Omental fat pad (tissue), 4 donors: ENCODE results near the gene NMS. TPM values are rescaled to one million over a fixed set of nuclear protein-coding genes. Genes with fewer than 3 reads are reported as not detected.

Experiments
- ATAC-seq: fragments of 150-250 bp; one replicate; pipeline ENCODE4 v1.9.1; 2016; ENCODE audit warnings: mild to moderate bottlenecking, moderate library complexity; ENCODE audit not compliant: low FRiP score
- DNase-seq: peaks from one replicate; pipeline ENCODE4 v3.0.0-alpha.2; 2019; ENCODE audit warnings: low spot score
- total RNA-seq, 4 donors: library from RNA; depleted of rRNA; stranded (reverse); fragments of >200 nt; gene quantifications; one replicate each; pipeline ENCODE4 v1.1.0, GENCODE V29; 2016
- TF ChIP-seq, protein P1 (sequence below), 3 donors: fragments of 450-650 bp; IDR thresholded peaks; one replicate each; pipeline ENCODE4 v1.5.1; 2016 to 2017; ENCODE audit warnings: antibody characterized with exemption in 3 of 3, mild to moderate bottlenecking in 3 of 3, moderate library complexity in 2 of 3

Gene NMS
- total RNA-seq, 4 donors from 2014 or later = not detected

DNA sequence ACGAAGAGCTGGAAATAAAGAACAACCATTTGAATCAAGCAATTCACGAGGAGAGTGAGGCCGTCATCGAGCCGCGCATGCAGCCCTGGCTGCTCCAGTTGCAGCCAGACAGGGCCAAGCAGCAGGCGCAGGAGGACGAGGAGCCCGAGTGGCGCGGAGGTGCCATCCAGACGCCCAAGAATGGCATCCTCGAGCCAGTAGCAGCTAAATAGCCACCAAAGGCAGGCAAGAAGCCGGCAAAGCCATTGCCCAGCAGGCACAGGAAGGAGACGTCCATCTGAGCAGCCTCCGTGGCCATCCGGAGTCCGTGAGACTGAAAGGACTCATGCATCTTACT is 43.9 kb upstream of the NMS start:
- no peak for DNase-seq
- ATAC-seq = no peak

DNA sequence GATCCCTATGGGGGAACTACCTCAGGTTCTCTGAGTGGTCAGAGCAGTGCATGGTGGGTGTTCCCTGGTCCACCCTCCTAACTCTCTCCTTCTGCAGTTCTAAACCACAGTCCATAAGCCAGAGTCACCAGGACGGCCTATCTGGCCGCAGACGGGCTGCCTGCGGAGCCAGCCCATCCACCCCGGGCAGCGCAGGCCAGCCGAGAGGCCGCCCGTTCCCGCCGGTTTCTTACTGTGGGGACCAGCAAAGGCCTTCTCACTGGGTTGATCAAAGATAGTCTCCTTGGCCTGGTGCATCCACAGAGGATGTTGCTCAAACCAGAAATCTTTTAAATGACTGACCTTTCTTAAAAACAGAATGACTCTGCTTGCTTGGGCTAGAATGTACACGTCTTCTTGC is 43.2 kb upstream of the NMS start:
- no peak for ATAC-seq

More for the DNA sequence above, 43.9 kb upstream of the NMS start:
- TF ChIP-seq, protein P1, sequence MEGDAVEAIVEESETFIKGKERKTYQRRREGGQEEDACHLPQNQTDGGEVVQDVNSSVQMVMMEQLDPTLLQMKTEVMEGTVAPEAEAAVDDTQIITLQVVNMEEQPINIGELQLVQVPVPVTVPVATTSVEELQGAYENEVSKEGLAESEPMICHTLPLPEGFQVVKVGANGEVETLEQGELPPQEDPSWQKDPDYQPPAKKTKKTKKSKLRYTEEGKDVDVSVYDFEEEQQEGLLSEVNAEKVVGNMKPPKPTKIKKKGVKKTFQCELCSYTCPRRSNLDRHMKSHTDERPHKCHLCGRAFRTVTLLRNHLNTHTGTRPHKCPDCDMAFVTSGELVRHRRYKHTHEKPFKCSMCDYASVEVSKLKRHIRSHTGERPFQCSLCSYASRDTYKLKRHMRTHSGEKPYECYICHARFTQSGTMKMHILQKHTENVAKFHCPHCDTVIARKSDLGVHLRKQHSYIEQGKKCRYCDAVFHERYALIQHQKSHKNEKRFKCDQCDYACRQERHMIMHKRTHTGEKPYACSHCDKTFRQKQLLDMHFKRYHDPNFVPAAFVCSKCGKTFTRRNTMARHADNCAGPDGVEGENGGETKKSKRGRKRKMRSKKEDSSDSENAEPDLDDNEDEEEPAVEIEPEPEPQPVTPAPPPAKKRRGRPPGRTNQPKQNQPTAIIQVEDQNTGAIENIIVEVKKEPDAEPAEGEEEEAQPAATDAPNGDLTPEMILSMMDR (IDR thresholded peaks at IDR 0.05) = no peak

DNA sequence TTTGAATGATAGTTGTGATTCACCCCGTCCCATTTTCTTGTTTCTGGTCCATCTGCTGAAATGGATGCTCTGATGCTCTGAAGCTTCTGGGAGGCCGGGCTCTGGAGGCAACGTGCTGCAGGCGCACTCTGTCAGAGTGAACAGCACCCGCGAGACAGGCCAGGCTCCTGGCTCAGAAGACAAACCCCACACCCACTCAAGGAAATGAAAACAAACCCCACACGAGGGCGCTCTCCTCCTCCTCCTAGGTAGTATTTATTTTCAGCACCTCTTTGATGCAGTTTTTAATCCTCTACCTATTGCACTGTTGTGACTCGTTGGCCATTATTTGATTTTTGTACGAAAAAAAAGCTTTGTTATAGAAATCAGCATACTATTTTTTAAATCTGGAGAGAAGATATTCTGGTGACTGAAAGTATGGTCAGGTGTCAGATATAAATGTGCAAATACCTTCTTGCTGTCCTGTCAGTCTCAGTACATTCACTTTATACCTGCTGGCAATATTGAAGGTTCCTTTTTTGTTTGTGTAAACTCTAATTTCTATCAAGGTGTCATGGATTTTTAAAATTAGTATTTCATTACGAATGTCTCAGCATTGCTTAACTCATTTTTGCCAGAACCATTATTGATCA is 42.5 kb upstream of the NMS start:
- TF ChIP-seq, protein P1 (IDR thresholded peaks at IDR 0.05) = no peak
- DNase-seq (no peak), ATAC-seq (no peak)

More for the DNA sequence above, 43.2 kb upstream of the NMS start:
- no peak for DNase-seq
- TF ChIP-seq, protein P1 (IDR thresholded peaks at IDR 0.05) = no peak

DNA sequence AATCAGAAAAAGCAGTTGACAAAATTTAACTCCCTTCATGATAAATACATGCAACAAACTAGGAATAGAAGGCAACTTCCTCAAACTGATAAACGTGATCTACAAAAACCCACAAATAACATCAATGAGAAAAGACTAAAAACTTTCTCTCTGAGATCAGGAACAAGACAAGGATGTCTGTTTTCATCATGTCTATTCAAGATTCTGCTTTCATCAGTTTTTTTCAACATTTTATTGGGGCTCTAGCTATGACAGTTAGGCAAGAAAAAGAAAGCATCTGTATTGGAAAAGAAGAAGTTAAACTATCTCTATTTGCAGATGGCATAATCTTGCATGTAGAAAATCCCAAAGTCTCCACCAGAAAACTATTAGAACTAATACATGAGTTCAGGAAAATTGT is 40.6 kb upstream of the NMS start:
- no peak for DNase-seq
- TF ChIP-seq, protein P1 (IDR thresholded peaks at IDR 0.05) = no peak
- no peak for ATAC-seq

DNA sequence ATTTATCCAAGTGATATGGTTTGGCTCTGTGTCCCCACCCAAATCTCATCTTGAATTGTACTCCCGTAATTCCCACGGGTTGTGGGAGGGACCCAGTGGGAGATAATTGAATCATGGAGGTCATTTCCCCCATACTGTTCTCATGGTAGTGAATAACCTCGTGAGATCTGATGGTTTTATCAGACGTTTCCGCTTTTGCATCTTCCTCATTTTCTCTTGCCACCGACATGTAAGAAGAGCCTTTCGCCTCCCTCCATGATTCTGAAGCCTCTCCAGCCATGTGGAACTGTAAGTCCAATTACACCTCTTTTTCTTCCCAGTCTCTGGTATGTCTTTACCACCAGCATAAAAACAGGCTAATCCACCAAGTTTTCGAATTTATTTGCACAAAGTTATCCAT is 32.5 kb upstream of the NMS start:
- TF ChIP-seq, protein P1 (IDR thresholded peaks at IDR 0.05) = no peak
- no peak for DNase-seq
- no peak for ATAC-seq

DNA sequence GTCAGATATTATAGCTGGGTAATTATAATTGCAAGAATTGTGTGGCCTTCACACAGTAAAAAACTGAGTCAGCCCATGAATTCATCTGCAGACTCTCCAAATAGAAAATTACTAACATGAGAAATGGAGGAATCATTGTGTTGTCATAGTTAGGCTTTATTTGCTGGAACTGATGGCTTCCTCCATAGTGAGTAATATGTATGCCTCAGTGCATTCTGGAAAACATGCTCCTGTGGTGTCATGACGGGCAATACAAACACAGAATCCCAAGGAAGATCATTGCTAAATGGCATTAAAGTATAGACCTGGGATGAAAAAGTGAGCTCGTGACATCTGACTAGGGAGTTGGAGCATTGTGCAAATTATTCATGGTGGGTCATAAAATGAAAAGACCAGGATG is 23.6 kb upstream of the NMS start:
- TF ChIP-seq, protein P1 (IDR thresholded peaks at IDR 0.05) = no peak
- DNase-seq (no peak), ATAC-seq (no peak)

DNA sequence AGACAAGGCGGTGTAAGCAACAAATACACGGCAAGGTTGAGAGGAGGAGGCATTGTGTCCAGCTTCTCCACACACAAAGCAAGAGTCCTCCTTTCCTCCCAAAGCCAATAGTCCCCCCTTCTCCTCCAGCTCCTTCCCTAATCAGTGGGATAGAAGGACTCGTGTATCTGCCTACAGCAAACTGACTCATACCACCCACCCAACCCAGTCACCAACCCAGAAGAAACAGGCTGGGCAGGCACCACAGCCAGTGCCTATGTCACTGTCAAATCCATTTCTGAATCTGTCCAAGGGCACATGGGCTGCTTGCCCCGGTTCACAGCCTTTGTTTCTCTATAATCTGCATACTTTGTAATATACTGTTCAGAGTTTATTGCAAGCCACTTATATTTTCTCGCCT is 19.2 kb upstream of the NMS start:
- ATAC-seq = no peak
- DNase-seq = no peak
- TF ChIP-seq, protein P1 (IDR thresholded peaks at IDR 0.05) = no peak
